NCI-H82 (cell line): ENCODE measurements around the gene NIT1.

Source experiments
- DNase-seq: peaks from one replicate; lab custom pipeline; 2025; lab: John Stamatoyannopoulos, UW

NIT1 gene

DNA sequence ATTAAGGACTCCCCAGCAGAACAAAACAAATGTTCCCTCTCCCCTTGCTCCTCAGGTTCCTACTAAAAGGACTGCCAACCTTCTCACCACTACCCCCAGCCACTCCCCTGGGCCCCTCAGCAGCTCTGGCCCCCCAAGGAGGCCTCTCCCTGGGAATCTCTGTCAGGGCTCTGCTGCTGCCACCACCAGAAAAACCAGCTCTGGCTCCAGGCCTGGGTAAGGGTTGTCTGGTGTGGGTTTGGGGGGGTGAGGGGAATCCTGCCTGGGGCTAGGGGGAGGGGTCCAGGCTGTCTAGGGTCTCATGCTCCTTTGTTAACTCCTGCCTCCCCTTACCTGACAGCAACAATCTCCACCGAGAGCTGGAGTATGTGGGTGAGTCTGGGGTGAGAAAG, 33.3 kb upstream of the NIT1 start:
- no peak for DNase-seq

DNA sequence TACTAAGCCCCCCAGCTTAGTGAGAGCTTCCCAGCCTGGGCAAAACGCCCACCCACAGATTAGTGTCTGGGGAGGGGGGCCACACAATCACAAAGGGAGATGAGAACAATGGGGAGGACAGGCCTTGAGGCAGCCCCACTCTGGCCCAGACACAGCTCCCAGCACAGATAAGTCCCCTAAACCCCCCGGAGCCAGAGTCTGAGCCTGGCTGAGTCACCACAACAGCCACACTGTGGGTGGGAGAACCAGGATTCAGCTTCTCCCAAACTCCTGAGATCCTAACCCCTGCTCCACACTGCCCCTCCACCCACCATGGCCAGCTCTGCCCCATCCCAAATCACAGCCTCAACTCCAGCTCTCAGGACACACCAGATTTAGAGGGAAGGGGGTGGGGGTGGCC, 32.7 kb upstream of the NIT1 start:
- DNase-seq: peak; percentile 60

DNA sequence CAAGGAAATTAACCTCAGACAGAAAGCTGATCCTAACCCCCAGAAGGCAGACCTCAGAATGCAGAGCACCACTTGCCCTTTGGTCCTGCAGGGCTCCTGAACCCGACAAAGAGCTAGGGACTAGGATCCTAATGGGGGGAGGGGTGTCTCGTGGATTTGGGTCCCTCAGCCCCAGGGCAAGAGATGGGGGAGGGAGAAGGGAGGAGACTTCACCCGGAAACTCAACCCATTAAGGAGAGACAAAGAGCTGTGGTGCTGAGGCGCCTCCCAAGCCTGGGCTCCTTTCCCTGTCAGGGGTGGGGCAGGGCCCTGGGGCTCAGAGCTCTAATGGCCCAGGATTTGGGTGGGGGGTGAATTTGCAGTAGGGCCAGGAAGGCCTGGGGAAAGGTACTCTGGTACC, 31.4 kb upstream of the NIT1 start:
- no peak for DNase-seq

DNA sequence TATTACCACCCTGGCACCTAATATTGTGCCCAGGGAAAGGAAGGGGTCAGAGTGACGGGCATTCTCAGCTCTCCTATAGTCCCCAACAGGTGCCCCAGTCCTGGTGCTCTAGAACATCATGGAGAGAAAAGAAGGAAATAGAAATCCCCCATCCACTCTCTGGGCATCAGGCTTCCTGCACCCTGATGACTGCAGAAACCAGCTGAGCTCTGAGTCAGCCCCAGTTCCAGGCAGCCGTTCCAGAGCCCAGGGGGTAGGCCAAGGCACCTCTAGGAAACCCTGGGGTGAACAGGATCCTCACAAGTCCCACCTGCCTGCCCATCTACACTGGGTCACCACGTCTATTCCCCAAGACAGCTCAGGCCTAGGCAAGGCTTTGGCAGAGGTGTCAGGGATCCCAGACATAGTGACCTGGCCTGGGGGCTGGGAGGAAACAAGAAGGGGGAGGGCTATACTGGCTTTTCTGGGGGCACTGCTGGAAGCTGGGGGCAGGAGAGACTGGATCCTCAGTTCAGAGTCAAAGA, 29.3 kb upstream of the NIT1 start:
- no peak for DNase-seq

DNA sequence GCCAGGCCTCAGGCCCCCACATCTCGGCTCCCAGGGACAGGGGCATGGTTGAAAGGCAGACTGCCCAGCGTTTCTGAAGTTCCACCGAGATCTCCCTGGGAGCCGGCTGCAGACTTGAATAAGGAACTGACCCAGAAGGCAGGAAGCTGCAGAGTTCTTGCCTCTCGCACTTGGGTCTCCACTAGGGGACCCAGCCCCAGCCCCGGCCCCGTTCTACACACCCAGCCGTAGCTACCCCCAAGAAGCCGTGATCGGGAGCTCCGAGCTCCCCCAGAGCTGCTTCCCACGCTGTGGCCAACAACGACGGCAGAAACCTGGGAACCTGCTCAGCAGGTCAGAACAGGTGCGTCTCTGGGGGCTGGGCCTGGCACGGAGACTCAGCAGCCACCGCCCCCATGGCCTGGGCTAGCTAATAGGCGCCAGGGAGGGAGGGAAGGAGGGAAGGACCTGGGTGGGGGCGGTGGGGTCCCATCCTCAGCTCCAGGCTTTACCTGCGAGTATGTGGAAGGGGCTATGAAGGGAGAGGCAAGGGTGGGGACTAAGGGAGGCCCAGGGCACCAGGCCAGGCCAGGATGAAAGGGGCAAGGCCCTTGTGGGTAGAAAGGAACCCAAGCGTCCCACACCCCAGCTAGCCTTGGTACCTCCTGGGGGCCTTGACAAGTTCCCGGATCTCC, 28.5 kb upstream of the NIT1 start, which contains the start of gene NECTIN4:
NECTIN4 (minus strand) TSS at position 308 of the 674 bp plus-strand sequence; CDS start at position 46, 262 bp downstream.
- DNase-seq: no peak

DNA sequence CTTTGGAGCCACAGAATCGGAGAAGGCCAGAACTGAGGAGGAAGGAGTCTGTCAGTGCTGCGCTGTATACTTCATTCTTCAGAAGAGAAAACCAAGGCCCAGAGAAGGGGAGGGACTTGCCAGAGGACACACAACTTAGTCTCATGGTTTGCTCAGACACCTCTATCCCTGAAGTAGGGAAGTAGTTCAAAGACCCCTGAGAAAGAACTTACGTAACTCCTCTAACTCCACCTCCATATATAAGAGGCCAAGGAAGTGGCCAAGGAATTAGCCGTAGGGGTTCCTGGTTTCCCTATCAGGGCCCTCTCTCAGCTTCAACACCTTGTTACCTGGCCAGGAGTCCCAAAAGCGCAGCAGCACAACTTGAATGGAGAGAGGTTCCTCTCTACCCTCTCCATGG, 28.0 kb upstream of the NIT1 start:
- no peak for DNase-seq

DNA sequence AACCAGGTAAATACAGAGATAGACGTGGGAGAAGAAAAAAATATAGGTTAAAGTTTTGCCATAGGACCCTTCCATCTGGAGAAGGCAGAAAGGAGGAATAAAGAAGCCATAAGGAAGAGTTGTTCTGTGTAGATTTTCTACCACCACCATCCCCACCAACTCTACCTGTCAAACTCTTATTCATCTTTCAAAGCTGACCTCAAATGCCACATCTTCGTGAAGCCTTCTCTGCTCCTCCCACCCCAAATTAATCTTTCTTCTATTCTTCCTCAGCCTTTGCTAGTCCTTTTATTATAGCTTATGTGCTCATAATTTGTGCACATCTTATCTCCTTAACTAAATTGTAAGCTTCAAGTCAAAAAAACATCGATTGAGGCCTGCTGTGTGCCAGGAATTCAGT, 27.3 kb upstream of the NIT1 start:
- DNase-seq: no peak

DNA sequence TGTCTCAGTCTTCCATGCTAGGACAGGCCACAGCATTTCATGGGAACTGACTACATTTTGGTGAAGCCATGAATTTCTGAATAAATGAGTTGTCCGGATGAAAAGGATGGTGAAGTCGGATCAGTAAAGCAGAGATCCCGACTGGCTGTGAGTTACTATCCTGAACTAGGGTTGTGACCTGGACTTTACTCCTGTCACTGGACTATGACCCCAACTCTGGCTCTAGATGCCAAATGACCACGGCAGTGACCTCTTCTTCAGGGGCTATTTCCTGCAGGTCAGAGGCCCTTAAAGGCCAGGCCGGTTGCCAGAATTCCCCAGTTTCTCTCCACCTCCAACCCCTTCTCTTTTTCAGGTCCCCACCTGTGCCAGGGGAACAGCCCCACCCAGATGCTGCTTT, 26.8 kb upstream of the NIT1 start:
- no peak for DNase-seq

DNA sequence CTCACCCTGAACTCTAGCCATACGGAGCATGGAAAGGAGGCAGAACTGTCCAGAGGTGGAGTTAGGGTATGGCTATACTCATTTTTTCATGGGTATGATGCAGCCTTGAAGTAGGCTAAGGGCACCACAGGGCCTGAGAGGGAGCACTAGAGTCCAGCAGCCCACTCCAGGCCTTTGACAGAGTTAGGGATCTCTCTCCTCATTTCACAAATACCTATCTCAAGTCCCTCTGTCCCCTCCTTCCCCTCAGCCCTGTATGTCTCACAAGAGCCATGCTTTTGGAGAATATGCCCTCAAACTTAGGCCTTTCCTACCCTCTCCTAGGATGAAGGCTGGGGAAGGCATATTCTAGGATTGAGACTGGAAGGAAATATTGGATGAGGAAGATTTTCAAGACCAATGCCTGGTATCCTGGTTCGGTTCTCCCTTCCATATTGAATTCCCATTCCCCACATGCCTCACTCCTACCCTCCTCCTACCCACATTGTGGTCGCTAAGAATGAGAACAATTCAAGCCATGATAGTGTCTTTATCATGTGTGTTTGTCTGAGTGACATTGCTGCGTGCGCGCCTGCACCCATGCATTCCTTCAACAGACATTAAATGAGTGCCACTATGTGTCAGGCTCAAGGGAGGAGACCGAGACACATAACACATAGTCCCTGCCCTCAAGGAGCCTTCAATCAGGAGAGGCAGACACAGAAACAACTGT, 26.0 kb upstream of the NIT1 start:
- no peak for DNase-seq

DNA sequence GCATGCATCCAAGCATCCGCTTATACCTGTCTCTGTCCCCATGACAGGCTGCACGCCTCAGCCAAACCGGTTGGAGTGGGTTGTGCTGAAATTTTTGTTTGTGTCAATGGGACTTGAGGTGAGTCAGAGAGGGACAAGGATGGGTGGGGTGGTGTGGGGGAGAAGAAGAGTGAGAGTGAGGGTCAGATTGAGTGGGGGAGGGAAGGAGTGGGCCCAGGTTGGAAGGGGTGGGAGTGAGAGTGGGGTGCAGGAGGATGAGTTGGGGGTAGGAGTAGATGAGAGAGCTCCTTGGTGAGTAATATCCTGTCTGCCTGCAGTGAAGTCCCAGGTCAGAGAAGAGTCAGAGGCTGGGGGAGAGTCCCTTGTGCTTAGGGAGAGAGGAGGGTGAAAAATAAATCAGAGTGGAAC, 25.3 kb upstream of the NIT1 start:
- no peak for DNase-seq

DNA sequence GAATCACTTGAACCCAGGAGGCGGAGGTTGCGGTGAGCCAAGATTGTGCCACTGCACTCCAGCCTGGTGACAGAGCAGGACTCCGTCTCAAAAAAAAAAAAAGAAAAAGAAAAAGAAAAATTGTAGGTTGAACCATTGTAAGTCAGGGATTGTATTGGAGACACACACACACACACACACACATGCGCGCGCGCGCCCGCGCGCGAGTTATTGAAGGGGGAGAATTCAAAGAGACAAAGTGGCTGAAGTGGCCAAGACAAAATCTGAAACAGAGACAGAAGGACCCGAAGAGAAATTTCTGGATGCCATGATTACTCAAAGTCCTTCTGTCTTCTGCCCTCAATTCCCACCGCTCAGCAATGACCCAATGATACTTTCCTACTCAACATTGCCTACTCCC, 23.4 kb upstream of the NIT1 start:
- no peak for DNase-seq

DNA sequence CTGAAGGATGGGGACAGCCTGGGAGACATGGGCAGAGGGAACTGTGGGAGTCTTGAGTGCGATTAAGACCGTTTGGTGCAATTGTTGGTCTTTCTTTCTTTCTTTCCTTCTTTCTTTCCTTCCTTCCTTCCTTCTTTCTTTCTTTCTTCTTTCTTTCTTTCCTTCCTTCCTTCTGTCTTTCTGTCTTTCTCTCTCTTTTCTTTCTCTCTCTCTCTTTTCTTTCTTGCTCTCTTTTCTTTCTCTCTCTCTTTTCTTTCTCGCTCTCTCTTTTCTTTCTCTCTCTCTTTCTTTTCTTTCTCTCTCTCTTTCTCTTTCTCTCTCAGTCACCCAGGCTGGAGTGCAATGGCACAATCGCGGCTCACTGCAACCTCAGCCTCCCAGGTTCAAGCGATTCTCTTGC, 22.7 kb upstream of the NIT1 start:
- no peak for DNase-seq

DNA sequence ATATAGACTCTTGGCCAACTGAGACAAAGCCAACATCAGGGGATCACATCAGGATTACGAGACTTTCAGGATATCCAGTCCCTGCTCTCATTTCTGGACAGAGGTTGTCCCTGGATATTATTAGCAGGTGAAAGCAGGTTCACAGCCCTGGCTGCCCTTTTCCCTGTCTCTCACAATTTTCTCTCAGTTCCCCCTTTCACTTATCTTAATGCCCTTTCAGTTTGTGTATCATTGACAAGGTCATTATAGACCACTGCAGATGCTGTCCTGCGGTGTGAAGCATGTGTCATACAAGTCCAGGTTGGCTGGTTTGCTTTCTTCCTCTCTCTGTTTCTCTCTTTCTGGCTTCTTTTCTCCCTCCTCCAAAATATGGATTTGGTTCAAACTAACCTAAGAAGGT, 21.9 kb upstream of the NIT1 start:
- no peak for DNase-seq

DNA sequence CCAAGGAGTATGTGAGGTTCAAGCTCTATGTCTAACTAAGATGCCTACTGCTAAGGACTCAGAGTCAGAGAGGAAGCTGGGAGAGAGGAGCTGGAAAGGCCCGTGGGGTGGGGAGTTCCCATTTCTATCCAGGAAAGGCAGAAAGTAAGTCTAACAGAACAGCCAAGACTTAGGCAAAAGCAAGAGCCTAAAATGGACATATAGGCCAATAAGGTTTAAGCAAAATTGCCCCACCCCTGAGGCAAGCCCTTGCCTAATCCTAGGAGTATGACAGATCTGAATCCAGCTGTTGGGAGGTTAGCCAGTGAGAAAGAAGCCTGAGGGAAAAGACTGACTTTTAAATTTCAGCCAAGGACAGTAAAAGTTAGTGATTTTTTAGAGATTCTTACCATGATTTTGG, 21.4 kb upstream of the NIT1 start:
- DNase-seq: peak; percentile 53

DNA sequence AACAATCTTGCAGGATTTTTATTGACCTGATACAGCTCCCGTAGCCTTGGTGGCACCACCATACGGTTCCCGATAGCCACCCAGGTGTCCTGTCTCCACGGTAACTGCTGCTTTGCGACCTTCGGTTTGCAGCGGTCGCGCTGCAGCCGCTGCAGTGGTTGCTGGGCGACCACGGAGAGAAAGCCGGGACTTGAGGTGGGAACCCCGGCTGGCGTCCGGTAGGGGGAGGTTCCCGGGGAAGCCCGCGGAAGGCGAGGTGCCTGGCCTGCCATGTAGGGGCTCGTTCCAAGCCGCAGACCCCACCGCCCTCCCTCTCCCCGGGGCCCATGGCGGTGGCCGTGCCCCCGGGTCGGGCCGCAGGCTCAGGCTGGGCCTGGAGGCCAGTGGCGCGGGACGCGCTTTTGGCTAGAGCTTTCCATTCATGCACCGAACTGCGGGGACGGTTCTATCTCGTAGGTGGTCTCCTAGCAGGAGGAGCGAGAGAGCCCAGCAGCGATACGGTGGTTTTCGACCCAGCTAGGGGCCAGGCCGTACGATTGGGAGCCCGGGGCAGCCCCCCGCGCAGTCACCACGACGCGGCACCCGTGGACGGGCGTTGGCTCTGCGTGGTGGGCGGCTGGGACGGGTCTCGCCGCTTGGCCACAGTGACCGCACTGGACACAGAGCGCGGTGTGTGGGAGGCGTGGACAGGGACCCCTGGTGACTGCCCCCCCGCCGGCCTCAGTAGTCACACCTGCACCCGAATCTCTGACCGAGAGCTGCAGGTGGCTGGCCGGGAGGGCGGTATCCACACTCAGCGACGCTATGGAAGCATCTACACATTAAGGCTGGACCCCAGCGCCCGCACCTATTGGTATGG, 19.5 kb upstream of the NIT1 start, which contains the start of gene KLHDC9:
KLHDC9 (plus strand) TSS at position 152 of the 859 bp plus-strand sequence; CDS start at position 327, 175 bp downstream.
- peak; percentile 95 for DNase-seq

DNA sequence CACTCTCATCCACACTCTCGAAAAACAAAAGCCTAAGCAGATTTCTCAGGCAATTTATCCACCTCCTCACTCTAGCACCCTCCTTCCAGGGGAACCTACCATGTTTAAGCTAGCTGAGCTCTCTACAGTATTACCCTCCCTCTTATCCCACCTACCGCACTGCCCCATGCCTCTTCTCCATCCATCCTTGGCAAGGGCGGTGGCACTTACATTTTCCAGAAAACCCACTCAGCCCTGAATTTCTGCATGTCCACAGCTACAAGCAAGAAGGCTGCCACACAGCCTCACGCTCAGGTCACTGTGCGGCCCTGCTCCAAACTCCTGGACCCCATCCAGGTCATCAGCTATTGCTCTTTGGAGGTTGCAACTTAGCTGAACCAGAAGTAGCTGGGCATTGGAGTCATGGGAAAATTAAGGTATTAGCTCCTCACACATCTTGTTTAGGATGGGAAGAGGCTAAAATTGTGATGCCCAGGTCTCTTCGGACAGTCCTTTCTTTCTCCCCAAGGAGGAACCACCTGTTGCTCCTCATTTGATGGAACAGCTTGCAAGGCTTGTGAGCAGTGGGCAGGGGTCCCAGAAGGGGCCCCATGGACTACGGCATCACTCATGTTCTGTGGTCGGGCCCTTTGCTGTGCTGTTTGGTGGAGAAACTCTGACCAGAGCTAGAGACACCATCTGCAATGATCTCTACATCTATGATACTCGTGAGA, 18.7 kb upstream of the NIT1 start:
- DNase-seq: peak; percentile 44

DNA sequence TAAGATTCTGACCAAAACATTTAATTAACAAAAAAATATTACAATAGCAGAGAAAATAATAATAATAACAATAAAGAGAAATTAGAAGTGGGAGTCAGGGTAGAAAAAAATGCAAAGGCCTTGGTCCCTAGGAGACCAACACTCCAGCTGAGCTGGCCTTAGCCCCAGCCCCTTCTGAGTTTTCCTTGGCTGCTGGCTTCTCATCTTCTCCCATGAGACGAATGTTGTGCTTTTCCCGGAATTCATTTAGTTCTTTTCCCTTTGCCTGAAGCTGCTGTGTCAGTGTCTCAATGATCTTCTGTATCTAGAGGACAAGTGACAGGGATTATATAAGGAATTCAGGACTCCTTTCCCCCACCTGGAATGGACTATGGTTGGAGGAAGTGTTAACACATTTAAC, 17.3 kb upstream of the NIT1 start:
- DNase-seq: no peak

DNA sequence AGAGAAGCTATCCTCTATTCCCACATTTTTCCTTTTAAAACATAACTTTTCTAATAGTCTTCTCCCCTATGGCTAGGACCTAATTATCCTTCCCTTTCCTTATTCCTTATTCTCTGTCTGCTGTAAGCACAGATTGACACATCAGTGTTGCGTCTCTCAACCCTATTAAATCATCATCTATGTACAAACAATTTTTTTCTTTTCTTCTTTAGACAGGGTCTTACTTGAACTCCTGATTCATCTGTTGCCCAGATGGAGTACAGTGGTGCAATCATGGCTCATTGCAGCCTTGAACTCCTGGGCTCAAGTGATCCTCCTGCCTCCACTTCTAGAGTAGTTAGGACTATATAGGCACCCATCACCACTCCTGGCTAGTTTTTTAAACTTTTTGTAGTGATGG, 11.5 kb upstream of the NIT1 start:
- no peak for DNase-seq

DNA sequence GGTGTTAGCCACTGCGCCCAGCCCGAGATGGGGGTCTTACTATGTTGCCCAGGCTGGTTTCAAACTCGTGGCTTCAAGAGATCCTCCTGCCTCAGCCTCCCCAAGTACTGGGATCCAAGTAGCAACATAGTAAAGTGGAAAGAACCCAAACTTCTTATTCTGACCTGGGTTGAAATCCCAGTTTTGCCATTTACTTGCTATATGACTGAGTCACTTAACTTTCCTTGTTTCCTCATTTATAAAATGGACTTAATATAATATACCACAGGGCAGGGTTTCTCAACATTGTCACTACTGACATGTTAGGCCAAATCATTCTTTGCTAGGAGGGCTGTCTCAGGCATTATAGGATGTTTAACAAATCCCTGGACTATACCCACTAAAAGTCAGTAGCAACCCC, 6.8 kb upstream of the NIT1 start:
- no peak for DNase-seq

DNA sequence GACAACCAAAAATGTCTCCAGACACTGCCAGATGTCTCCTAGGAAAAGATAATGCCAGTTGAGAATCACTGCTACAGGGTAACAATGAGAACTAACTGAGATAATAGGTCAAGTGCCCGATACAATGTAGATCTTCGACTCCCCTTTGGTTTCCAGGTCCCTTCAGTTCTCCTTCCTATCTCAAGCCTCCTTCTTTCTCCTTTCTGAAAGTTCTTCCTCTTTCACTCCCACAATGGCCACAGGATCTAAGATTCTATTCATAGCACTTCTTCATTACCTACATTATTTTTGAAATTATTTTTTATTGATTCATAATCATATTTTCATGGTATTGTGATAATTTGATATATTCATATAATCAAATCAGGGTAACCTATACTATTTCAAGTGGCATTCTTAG, 6.4 kb upstream of the NIT1 start:
- no peak for DNase-seq

DNA sequence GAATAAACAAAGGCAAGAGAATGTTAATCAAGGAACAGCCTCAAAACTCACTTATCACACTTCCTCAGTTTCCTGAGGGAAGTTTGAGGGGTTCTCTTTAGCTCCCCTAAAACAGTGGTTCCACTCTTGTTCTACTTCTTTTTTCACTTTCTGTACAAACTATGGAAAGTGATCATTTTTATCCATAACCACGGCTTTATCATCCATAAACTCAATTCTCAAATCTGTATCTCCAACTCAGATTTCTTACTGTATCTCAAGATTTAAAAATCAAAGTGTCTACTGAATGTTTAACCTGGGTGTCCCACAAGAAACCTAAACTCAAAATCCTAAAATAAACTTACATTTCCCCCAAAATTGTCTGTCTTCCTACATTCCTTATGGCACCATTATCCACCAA, 4.0 kb upstream of the NIT1 start:
- DNase-seq: no peak

DNA sequence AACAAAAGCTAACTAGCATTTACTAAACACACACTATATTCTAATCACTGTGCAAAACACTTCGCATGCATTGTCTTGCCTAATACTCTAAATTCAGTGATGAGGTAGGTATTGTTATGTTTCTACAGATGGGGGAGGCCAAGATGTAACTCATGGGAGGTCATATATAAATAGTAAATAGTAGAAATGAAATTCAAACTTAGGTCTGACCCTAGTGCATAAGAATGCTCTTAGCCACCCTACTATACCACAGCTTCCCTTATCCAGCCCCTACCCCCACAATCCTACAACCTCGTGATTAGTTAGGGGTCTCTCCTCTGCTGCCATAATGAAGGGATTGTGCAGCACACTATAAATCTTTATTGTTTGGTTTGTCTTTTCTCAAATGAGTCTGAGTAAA, 3.3 kb upstream of the NIT1 start:
- DNase-seq: no peak
